Measurements from ENCODE around the gene NELL1.

Gene NELL1

DNA sequence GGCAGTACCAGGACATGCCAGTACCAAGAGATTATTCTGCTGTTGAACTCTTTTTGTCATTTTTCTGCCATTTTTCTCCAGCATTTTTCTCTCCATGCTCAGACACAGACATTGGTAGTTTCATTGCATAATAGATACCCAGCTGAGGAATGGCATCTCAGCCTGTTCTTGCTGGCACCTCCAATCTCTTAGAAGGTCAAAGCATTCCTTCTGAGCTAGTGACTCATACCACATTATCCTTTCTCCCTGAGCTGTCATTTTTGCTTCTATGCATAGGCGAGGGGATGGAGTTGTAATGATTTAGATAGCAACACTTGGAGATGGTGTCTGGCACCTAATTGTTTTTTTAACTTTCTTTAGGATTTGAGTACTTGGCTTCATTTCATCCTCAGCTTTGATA lies 321.1 kb downstream of the NELL1 start:
- no peak for DNase-seq

DNA sequence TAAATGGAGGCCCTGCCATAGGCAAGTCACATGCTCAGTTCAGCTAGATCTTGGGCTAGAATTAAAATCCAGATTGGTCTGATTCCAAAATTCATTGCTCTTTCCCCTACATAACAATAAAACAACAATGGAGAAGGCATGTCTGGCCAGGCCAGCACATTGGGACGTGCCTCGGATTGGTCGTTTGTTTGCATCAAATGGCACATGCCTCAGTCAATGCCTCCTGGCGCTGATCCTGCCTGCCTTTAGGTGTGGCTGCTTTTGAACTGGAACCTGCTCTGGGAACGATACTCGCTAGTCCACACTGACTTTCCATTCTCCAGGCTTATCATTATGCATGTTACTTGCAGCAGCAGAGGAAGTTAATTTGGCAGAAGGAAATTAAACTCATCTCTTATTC lies 322.1 kb downstream of the NELL1 start:
- DNase-seq: no peak

DNA sequence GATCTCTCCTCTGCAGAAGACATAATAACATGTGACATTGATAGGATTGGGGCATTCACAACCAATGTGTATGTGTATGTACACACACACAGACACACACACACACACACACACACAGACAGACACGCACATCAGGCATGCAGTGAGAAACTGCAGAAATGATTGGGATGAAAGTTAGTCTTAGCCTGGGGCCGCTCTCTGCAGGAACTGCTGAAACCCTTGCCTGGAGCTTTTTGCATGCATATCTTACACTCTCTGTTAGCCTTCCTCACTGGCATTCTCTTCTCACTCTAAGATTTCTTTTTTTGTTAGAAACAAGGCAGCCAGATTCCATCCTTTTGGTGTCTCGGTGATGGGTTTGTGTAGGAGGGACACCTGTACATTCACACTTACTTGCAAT lies 337.9 kb downstream of the NELL1 start:
- no peak for DNase-seq

DNA sequence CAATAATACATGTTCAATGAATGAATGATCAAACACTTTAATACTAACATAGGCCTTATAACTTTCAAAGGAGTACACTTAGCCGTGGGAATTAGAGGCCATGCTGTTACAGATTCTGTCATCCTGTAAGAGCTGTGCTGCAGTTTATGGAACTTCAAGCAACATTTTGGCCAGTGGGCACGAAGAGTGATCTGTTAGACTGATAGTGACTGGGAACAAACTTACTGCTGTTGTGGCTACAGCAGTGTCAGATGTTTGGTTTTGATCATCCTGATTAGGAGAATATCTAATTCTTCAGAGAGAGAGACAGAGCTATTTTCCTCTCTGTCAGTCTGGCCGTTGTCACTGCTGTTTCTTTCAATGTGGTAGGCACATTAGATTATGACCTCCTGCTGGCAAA lies 348.9 kb downstream of the NELL1 start:
- DNase-seq: no peak

DNA sequence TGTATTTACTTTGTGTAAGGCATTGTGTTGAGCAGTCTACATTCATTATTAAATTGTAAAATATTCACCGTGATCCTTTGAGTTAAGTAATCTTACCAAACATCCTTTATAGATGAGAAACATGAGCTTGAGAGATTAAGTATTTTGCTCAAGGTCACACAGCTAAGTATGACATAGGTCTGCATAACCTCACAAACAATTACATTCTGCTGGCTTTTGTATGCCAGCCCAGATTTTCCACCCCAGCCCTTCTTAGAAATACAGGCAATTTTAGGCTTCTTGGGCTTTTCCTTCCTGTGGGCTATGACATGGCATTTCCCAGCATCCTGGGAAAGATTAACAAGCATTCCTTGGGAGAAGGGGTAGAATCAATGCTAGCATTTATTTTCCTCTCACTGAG lies 357.3 kb downstream of the NELL1 start:
- DNase-seq: no peak

DNA sequence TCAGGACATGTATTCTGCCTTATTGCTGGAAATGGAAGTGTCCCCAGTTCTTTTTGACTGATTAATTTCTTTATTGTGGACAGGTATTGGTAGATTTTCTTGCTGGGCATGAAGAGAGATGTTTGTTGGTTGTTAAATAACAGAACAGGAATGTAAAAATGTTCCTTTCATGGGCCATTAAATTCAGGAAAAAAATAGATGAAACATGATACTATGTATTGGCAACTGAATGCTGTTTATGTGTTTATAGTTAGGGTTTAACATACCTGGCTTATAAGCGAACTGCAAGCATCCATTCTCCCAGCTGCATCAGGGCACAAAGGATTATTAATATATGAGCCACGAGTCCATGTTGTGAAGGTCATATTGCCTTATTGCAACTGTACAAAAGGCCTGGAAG lies 368.5 kb downstream of the NELL1 start:
- DNase-seq: no peak

DNA sequence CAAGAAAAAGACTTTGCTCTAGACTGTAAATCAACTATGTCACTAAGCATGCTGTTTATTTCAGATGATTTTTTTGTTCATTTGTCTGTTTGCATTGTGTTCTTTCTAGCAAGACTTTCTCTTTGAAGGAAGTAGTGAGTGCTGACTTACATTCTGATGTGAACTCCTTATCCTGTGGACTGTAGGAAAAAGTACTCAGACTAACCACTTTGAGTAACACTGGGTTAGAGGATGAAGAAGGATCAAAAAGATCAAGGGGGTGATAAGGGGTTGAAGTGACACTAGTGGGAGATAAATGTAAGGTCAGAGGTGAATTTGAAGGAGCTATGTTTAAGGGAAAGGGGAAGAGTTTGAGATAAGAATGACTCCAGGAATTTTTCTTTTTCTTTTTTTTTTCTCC lies 369.4 kb downstream of the NELL1 start:
- no peak for DNase-seq

DNA sequence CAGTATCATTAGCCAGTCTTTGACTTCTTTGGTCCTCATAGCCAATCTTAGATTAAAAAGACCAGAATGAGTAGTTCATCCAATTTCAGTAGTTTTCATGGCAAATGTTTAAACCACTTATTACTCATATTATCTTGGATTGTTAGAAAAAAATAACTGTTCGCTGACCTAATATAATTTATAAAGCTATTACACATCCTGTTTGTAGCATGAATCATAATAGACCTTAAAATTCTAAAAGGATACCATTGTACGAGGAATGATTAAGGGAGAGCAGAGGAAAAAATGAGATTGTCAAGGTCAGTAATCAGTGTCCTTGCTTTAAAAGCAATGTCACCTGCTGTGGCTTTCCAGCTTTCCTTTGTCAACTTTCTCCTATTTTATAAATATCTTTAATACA lies 371.2 kb downstream of the NELL1 start:
- DNase-seq: no peak

DNA sequence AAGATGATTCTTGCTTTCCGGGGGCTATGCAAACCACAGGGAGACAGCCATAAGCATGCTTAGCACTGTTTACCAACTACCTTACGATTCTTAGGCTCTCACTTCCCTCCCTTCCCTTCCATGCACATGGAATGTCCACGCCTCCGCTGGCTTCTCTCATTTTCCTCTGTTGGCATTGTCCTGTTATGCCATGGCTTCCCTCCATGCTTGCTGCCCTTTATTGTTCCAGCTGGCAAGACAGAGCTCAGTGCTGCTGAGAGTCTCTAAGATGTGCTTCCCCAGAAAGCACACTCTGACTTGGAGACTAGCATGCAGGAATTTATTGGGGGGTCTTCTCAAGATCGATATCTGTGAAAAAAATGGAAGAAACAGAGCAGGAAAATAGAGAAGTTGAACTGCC lies 379.2 kb downstream of the NELL1 start:
- DNase-seq: no peak

DNA sequence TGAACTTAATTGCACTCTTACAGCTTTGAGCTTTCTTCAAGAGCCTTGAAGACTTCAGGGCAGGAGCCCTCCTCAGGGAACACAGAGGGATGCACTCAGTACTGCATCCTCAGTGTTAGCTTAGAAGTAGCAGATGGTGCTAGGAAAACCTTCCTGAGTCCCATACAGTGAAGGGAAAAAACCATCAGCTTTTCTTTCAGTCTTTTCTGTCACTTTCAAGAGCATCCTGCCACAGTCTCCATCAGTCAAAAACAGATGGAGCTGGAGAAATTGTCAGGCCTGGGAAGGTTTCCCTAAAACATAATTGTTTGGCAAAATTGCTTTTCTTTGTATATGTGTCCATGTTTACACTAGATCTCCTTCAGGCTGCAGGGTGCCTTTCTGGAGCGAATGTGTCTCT lies 384.1 kb downstream of the NELL1 start:
- DNase-seq: no peak

DNA sequence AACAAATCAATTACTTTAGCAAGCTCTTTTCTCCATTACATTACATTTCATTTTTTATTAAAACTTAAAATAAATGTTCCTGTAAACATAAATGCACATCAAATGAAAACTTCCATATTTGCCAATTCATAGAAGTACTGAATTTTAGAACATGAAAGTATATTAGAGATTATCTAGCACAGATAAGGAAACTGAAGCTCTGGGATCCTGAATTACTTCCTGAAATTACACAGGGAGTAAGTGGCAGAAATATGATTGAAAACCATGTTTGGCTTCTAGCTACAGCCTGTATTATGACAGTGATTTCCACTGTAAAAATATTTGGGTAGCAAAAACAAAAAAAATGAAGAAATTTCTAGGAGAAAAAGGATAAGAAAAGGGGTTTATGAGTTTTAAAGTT lies 387.3 kb downstream of the NELL1 start:
- DNase-seq: no peak

DNA sequence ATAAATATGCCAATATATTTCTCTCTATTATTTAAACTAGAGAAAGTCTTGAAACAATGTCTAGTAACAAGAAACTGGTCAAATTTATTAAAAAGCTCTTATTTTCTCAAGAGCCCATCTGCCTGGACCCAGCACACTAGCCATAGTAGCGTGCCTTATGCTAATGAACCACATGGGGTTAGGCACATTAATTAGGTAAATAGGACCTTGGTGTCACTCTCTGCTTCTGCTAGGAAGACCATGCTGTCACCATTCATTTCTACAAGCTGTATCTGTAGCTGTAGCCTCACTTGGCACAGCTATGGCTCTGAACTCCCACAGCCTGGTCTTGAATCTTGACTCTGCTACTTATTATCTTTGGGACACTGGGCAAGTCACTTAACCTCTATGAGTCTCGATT lies 390.5 kb downstream of the NELL1 start:
- no peak for DNase-seq

DNA sequence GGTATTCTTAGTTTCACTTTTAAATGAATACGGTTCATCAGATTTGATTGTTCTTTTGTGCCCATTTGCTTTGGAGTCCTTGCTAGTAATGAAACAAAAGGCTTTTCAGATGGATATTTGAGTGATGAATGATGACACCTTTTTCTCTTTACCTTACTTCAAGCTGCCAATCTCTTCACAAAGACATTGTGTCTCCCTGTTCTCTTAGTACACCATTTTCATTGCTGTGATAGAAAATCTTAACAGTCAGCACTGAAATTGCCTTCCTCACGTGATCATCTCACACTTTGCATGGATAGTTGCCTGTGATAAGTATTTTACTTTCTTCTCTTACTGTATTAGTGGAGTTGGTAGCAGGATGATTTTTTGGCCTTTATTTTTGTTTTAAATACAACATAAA lies 396.6 kb downstream of the NELL1 start:
- DNase-seq: no peak

DNA sequence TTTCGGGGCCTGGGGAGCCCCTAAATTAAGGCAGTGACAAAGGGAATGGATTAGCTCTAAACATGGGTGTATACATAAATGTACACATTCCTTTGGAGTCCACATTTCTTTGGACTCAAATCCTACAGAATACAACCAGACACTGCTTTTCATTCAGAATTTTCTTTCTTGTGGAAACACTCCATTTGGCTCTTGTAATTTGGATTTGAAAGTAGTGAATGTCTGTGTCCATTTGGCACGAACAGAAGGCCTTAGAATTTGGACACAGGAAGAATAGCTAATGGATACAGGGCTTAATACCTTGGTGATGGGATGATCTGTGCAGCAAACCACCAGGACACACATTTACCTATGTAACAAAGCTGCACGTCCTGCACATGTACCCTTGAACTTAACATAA lies 399.5 kb downstream of the NELL1 start:
- DNase-seq: no peak

DNA sequence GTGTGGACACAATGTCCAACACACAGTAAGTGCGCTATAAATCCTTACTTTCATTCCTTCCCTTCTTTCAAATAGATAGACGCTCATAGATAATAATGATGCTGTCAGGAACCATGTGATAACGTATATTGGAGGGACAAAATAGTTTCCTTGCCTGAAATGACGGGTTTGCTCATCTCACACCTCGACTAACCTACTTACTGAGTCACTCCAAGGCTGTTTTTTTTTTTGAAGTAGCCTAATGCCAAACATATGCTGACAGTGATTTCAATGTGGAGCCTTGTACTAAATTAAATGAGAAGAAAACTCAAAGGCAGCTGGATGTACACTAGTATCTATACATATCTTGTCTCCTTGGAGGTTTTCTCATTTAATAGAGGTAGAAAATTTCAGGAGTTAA lies 400.5 kb downstream of the NELL1 start:
- no peak for DNase-seq

DNA sequence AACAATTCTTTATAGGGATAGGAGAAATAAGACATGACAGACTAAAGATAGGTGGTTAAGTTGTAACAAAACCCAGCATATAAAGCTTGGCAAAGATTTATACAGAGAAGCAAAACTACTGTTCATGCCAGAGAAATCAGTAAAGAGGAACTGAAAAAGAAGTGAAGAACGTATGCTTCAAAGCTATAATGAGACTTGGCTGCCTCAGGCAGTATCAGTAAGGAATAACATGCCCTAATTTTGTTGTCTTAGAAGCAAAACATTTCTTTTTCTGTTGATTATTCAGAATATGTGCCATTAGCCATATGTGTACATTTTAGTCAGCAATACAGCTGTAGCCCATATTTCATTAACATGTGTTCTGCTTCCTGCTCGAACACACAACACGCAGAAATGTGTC lies 403.2 kb downstream of the NELL1 start:
- no peak for DNase-seq

DNA sequence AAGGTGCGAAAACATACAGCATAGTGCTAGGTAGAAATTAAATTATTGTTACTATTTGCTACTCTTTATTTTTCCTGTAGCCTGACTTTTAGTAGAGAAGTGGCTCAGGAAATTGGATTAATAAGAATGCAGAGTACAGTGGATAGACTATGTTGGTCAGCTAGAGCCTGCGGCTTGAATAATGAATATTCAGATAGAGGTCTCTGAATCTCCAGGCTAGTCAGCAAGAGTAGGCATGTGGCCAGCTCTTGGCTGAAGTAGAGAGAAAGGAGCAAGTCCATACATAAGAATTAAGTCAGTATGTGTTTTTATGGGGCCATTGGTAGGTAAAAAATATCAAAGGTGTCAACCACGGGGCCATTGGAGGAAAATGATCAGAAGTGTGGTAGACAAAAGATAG lies 413.5 kb downstream of the NELL1 start:
- DNase-seq: no peak

DNA sequence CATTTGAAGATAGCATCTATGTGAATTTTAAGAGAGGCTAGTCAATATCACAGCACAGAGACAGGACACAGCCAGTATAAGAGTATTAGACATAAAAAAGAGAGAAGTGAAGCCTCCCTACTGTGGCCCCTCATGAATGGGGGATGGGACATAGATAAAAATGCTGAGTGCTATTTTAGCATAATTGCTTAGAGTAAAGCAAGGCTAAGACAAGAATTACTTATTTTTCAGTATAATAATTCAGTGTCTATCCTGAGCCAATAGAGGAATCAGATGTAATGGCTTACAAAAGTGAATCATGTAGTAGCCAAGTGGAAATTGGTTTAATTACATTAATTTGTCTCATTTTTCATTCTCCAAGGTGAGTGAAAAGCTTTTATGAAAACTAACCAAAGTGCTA lies 419.5 kb downstream of the NELL1 start:
- DNase-seq: no peak

DNA sequence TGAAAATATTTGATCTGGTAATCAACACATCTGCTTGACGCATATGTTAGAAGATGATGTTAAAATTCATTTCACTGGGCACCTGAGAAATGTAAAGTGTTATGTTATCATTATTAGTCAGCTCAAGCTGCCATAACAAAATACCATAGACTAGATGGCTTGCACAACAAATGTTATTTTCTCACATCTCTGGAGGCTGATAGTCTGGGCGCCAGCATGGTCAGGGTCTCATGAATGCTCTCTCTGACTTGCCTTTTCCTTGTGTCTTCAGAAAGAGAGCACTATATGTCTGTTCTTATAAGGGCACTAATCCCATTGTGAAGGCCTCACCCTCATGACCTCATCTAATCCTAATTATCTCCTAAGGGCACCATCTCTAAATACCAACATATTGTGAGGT lies 435.3 kb downstream of the NELL1 start:
- DNase-seq: no peak

DNA sequence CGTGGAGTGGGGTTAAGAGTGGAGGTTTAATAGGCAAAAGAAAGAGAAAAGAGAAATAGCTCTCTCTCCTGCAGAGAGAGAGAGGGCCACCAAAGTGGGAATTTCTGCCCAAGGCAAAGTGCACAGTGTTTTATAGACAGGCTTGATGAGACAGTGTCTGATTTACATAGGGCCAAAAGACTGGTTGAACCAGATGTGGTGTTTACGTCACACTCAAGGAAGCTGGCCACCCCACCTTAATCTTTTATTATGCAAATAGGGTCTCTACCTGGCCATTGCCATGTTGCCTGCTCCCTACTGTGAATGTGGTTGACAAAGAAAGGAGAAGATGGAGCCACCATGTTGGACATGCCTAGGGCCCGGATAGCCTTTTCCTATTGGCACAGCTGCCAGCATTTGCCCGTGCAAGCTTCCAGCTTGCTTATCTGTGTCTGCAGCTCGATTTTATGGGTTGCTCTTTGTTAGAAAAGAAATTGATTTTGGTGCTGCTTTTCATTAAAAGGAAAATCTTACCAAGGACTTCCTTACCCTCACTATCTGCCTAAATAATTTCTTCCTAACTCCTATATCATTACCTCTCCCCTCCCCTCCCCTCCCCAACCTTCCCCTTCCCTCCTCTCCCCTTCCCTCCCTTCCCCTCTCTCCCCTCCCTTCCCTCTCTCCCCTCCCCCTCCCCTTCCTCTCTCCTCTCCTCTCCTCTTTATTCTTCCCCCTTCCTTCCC lies 436.0 kb downstream of the NELL1 start:
- DNase-seq: no peak

DNA sequence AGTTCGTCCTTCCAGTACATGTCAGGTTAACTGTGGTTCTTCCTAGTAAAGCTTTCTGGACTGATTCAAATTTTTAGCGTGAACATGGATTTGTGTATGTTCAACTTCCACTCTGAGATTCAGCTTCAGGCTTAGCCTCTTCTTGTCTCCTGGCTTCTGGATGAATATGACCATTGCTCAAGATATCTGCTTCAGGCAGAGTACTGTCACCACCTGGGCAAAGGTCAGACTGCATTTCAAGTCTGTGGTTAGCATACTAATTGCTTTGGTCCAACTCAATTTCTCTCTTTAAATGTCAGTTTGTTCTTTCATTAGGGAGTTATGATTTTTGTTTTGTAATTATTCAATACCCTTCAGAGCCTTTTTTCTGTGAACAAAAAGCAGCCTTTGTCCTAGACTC lies 440.0 kb downstream of the NELL1 start:
- DNase-seq: no peak

DNA sequence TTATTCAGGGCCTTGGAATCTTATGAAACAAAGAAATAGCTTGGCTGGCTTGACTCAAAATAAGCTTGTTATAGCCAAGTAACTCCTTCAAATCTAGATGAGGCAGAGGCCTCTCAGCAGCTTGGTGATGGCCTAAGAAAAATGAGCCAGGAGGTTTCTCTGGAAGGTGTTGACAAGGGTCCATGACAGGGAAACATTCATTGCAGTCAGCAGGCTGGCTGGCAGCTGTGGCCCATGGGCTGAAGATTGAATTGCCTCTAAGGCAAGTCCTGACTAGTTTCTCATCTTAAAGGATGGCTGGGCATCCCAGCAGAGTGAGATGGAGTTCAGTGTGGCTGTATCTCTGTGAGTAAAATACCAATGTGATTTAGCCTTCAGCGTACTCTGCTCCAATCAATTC lies 441.0 kb downstream of the NELL1 start:
- DNase-seq: no peak

DNA sequence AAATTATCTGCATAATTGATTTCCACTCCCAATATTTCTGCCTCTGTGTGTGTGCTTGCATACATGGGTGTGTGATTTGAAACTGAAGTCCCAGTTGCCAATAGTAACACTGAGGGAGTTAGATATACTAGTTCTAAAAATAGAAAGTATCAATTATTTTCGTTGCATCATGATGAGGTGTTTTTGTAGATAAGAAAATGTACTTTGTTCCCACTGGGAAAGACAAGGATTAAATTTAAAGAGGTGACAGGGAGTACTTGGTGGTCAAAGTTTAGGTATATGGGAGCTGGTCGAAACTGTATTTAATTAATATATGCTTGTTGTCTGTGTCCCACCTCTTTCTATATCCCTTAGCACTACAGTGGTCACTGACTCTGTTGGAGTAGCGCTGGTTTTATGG lies 444.5 kb downstream of the NELL1 start:
- DNase-seq: no peak

DNA sequence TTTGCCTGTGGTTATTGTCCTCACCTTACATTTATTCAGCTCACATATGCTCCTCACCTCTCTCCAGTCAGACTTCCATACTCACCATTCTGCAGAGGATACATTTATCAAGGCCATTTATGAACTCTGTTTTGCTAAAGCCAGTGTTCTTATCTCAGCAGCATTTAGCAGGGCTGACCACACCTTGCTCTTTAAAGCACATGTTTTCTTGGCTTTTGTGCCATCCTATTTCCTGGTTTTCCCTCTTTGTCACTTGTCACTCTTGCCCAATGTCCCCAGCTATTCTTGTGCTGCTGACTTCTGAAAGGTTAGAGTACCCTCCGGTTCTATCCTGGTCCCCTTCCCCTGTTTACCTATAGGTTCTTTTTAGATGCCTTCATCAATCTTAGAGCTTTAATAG lies 446.6 kb downstream of the NELL1 start:
- DNase-seq: no peak

DNA sequence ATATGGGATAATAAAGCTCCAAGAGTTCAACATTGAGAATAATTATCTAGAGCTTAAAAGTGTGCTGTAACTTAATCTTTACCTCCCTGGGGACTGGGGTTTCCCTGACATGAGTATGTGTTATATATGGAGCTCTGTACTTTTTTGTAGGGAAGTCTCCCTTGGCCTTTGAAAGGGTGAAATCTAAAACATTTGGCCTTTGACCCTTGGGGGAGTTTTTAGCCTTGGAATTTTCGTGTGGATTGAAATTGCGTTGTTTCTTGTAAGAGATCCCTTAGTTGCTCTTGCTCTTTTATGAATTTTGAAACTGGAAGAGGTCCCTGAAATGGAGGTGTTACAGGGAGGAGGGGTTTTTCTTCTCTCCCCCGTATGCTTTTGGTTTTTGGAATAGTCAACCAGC lies 450.0 kb downstream of the NELL1 start:
- no peak for DNase-seq

DNA sequence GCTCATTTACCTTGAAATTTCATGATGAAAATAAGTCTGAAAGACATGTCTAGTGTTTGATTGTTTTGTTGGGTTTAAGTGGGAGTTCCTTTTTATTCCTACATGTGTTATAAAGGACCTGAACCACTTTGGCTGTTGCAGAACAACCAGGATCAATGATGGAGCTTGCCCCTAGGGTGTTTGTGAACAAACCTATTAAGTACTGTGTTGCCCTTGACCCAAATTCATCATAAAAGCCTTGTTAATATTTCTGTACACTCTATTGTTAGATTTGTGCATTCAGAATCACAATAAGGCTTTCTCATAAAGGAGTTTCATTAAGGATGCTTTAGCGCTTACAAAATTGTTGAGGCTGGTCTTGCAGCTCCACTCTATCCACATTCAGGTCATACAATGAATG lies 452.6 kb downstream of the NELL1 start:
- no peak for DNase-seq
